Raji (cell line): ENCODE measurements around the gene STK32B.

Source experiments
- POLR2A ChIP-seq: IDR thresholded peaks from 2 replicates; pipeline ENCODE4 v1.6.1; 2011; ENCODE audit warnings: low read depth, low read length, control low read depth; ENCODE audit not compliant: insufficient read depth

Gene STK32B

DNA sequence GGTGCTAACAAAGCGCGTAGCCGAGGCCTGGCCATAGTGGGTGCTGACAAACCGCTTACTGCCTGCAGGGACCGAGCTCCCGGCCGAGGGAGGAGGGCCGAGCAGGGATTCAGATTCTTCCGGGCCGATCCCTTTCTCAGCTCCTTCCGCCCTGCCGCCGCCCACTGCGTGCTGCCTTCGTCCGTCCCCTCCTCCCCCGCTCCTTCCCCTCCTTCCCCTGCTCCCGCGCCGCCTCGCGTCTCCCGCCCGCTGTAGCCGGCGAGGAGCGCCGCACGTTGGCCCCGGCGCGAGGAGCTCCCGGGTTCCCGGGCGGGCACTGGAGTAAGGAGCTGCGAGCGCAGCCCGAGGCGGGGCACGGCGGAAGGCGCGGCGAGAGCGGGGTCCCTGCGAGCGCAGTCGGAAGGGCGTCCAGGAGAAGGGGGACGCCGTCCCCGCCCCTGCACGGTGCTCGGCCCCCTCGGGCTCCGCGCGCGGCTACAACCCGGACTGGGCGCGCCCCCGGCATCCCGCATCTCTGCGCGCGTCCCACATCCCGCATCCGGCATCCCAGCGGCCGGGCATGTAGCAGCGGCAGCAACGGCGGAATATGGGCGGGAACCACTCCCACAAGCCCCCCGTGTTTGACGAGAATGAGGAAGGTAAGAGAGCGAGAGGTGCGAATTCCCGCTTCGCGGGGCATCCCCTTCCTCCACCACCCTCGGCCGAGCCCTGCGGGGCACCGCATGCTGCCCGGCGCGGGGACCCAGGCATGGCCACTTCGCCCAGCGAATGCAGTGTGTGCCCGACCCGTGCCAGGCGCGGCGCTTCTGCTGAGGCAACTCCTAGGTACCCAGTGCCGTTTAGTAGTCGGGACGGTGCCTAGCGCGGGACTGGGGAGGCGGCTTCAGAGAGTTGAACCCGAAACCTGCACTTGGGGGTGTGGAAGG is at the start of gene STK32B:
STK32B (plus strand) TSS at position 203 of the 926 bp plus-strand sequence.
- no peak for TF ChIP-seq POLR2A

DNA sequence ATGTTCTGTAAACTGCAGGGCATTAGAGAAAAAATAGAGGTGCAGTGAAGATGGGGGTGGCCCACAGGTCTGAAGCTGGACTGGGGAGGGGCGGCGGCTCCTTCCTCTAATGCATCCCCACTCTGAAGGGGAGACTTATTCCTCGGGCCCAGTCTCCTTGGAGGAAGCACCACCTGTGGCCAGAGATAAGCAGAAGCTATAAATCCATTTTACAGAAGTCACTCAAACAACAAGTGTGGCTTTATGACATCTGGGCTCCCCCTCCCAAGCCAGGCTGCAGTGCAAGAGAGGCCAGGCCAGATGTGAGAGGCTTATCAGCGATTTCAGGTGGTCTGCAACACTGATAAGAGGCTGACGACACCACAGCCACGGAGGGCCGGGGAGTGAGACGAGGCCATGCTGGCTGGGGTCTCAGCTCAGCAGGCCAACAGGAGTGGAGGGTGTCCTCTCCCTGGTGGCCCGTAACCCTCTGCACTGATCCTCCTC is 47.9 kb upstream of the STK32B start:
- TF ChIP-seq POLR2A, result no peak

DNA sequence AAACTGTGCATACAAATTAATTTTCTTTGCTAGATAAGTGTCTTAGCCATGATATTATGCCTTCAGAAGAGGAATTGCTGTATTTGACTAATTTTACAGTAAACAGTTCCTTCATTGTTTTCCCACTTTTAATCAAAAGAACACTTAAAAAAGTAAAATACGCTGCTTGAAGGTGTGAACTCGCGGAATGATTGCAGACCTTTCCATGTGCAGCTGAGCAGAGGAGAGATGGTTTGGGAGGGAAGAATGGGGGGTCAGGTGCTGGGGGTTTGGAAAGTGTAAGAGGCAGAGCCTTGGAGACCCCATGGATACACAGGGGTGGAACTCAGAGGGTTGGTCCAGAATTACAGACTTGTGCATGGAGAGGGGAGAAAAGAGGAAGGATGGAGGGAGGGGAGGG is 47.4 kb upstream of the STK32B start:
- no peak for TF ChIP-seq POLR2A

DNA sequence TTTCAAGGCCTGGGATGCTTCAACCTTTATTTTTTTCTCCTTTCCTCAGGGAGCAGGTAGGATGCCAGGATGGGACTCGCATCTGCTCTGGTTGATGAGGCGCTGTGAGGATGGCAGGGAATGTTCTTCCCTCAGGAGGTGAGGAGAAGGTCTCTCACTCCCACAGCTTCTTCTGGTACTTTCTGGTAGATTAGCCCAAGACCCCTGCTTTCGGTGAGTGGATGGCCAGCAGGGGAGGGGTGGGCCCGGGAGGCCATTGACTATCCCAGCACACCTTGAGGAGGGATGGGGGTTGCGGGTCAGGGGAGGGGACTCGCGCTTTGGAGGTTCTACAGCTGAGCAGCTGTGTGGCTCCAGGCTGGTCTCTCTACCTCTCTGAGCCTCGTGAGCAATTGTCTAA is 46.8 kb upstream of the STK32B start:
- no peak for TF ChIP-seq POLR2A

DNA sequence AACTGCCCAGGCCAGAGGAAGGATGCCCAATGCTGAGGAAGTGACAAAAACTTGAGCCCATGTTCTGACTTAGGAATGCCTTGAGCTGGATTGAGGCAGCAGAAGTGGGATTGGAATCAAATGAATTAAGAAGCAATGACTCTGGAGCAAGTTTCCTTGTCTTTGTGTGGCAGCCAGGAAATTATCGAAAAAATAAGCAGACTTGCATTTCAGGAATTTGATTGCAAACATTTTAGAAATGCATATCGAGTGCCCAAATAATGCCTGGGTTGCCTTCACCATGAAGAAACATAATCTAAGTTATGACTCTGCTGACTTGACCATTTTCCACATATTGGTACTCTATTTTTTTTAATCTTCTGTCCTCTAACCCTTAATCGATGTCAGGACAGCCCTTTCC is 41.5 kb upstream of the STK32B start:
- TF ChIP-seq POLR2A, result no peak

DNA sequence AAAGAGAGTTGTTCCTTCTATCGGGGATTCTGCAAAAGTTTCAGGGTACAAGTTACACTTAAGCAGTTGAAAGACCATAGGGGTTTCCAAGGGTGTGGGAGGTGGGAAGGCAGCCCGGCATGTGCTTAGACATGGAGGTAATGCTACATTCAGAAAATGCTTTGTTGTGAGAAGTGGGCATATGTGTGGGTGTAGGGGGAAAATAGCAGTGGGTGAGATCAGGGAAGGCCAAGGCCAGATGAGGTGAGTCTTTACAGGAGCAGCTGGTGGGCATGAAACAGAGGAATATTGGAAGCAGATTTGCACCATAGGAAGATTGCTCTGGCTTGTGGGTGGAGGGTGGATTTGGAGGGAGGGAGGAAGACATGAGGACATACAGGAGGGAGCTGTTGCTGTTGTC is 40.3 kb upstream of the STK32B start:
- TF ChIP-seq POLR2A, result no peak

DNA sequence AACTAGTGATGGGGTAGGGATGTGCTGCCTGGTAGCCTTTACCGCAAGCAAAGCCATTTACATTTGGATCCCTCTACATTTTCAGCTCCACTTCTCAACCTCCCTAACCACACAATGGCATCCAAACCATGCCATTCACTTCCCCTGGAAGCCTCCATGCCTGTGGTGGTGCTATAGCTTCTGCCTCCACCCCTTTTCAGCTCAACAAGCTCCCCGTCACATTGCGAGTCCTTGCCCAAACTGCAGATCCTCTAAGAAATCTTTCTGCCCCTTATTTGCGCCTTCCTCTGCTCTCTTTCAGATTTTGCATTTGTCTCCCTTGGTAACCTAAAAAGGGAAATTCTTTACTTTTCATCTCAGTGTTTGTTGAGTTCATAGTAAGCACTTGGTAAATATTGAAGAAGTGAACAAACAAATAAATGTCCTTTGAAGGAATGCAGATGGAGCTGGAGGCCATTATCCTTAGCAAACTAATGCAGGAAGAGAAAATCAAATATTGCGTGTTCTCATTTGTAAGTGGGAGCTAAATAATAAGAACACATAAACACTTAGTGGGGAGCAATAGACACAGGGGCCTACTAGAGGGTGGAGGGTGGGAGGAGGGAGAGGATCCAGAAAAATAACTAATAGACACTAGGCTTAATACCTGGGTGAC is 38.9 kb upstream of the STK32B start:
- TF ChIP-seq POLR2A, result no peak

DNA sequence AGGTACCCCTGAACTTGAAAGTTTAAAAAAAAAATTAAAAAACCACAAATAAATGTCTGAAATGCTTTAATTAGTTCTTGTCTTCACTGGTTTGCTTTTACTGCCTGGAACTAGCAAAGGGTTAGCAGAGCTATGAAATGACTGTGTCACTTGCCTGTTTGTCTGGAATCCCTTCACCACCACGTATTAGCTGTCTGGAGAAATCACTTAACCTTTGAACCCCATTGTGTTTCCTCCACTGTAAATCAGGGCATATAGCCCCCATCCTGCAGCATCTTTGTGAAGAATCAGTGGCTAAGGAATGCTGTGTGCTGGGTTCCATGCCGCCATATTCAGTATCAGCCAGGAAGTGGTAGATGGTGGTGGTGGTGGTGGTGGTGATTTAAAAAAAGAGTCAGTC is 38.3 kb upstream of the STK32B start:
- TF ChIP-seq POLR2A, result no peak

DNA sequence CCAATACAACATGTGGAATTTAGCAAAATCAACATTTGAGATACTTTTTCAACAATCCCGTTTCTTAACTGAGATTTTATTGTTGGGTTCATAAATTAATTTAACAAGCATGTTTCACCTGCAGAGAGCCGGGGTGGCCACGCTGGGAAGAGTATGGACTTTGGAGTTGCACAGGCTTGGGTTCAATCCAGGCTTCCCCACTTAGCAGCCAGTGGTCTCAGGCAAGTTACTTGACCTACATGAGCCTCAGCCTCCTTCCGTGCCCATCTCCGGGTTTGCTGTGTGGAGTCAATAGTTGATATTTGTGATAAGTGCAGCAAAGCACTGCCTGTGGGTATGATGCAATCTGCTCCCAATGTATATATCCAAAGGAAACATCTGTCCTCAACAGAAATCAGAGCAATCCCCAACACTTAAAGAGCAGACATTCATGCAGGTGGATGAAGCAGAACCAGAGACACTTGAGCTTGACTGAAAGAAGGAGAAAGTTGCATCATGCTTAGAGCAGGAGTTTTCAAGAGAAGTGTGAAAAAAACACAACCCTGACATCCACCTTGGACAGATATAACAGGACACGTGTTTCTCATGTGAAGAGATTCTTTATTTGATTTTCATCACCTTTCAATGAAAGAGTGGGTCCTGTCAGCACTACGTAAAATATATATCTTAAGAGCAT is 37.1 kb upstream of the STK32B start:
- TF ChIP-seq POLR2A, result no peak

DNA sequence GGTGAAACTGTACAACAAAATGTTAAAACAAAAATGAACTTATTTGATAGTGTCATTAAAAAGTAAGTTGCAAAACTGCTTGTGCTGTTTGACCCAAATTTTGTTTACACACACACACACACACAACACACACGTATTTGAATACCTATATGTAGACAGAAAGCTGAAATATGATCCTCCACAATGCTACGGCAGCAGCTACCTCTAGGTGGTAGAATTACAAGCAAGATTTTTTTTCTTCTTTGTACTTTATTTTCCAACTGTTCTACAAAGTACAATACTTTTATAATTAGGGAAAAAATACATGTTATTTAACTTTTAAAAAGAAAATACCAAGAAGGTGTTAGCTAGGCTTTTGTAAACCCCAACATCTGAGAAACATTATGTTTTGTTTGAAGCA is 33.2 kb upstream of the STK32B start:
- no peak for TF ChIP-seq POLR2A

DNA sequence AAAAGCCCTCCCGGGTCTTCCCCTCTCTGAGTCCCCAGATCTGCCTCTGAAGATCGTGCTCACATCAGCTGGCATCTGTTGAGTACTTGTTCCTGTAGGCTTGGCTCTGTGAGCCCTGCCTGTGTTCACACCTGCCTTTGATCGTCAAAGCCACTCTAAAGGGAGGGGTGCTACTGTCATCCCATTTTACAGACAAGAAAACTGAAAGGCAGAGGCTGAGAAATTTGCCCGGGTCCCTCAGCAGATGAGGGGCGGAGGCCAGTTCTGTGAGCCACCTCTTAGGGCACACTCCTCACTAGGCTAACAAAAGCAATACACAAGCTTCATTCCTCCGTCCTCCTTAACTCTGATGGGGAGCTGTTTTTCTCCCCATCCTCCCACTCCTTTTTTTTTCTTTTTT is 32.7 kb upstream of the STK32B start:
- TF ChIP-seq POLR2A, result no peak

DNA sequence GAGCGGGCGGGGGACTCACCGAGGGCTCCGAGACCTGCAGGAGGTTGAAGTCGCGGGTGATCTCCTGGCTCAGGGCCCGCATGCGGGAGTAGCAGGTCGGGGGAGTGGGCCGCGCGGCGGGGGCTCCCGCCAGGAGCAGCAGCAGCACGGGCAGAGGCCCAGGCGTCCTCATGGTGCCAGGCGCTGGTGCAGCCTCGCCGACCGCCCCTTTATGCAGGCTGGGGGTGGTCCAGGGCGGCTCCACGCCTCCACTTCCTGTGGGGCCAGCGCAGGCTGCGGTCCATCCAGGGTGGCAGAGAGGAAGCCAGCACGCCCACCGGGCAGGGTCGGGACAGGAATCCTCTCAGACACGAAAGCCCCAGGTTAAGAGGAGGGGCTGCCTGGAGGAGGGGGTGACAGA is 32.0 kb upstream of the STK32B start, which contains the start of gene CYTL1:
CYTL1 (minus strand) TSS at position 185 of the 400 bp plus-strand sequence; CDS start at position 172, 13 bp downstream.
- no peak for TF ChIP-seq POLR2A

DNA sequence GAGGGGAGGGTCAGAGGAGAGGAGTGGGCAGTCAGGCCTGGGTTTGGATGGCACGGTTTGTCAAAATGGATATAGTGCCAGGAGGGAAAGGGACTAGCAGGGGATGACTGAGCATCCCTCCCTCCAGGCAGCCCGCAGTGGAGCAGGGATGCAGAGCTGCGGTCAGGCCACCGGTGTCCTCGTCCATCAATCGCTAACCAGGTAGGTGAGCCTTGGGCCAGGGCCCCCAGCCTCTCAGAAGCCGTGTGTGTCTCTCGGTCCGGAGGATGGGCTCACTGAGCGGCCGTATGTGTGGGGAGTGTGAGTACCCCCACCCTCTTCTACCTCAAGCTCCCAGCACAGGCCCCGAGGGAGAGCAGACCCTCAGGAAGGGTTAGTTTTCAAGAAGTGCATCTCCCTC is 31.5 kb upstream of the STK32B start:
- TF ChIP-seq POLR2A, result no peak

DNA sequence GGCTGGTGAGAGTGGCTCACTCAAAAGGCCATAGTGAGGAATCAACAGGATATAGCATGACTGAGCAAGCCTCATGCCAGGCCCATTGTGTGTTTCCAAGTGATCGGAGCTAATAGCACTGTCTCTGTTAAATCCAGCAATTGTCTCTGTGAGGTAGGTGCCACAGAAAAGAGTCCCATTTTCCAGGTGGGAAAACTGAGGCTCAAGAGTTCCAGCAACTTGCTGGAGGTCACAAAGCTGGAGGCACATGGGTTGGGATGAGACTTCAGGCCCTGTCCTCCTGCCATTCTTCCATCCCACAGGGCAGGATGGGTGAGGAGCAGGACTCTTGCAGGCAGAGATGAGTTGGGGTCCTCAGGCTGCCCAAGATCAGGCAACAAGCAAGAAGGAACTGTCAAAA is 30.9 kb upstream of the STK32B start:
- no peak for TF ChIP-seq POLR2A

DNA sequence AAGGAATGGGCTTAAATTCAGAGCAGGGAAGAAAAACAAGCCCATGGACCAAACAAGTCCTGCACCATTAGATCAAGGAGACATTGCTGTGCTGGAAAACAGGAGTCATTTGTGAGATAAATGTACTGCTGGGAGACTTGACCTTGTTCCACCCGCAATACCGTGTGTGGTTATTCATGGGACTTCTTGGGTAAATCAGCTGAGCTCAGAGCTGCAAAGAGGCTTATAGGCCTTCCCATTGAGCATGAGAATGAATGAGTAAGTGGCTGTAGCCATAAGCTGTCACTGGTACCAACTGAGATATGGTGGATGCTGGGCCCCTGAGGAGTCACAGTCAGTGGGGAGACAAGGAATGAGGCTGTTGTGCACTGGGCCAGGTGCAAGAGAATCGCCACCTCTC is 29.7 kb upstream of the STK32B start:
- no peak for TF ChIP-seq POLR2A

DNA sequence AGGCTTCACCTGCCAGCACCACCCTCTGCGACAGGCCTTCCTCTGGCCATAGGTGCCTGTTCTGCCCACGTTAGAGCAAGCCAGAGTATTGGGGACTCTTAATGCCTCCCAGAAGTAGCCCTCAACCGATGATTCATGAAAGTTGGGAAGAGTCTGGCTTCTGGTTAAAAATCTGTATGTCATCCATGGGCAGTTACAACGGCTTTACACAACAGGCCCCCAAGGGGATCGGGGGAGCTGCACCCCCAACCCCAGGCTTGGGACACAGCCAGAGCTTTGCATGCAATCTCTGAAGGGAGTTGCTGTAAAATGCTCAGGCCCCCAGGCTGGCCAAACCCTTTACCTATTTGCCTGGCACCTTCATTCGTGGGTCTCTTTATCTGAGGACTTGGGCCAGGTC is 26.6 kb upstream of the STK32B start:
- TF ChIP-seq POLR2A, result no peak

DNA sequence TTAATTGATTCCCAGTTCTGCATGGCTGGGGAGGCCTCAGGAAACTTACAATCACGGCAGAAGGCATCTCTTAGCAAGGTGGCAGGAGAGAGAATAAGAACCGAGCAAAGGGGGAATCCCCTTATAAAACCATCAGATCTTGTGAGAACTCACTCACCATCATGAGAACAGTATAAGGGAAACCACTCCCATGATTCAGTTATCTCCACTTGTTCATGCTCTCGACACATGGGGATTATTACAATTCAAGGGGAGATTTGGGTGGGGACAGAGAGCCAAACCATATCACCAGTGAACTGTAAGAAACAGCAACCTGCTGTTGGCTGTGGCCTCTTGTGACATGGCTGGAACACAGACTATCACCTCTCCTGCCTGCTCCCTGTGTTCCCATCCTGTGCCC is 24.9 kb upstream of the STK32B start:
- no peak for TF ChIP-seq POLR2A
